ENCODE data around the gene TMC1.

DNA sequence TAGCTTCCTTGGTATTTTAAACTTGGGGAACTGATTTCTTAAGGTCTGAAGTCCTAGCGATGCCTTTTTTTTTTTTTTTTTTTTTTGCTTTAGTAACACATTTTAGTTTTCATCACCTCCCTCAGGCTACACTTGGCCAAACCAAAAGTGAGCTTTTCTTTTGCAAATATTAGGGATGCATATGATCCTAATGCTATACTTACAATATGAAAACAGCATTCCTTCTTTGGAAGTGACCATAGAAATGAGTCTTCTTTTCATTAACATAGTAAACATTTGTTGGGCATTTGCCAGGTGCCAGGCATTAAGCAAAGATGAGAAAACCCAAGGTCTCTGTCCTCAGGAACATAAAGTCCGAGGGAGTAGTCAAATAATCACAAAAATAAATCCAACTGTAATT is 241.6 kb downstream of the TMC1 start:
- TF ChIP-seq YY1 (IDR thresholded peaks at IDR 0.05; ENCODE audit: insufficient read depth, insufficient read length) = no peak
- TF ChIP-seq SUZ12 (IDR thresholded peaks at IDR 0.05; ENCODE audit: extremely low read depth, insufficient read depth, insufficient read length) = no peak
- no peak for TF ChIP-seq ZNF274 (IDR thresholded peaks at IDR 0.05; ENCODE audit: low read depth, low read length)
